Activated CD4-positive, alpha-beta memory T cell treated with anti-CD3 and anti-CD28 coated beads for 36 hours (primary cell): ENCODE results near the gene ETS2. TPM values are rescaled to one million over a fixed set of nuclear protein-coding genes. Genes with fewer than 3 reads are reported as not detected.

Experiments
- CTCF ChIA-PET: fragments of 350-600 bp; sonication (Branson Sonifier 250); formaldehyde crosslinking; loops from one replicate; lab custom pipeline; 2021; ENCODE audit warnings: antibody characterized with exemption, inconsistent platforms; lab: Charles Lee
- POLR2A ChIA-PET: fragments of 350-600 bp; sonication (Branson Sonifier 250); formaldehyde crosslinking; loops from one replicate; lab custom pipeline; 2021; ENCODE audit warnings: antibody characterized with exemption; lab: Charles Lee
- DNase-seq: peaks from one replicate; pipeline ENCODE4 v3.0.0-alpha.2; 2020
- H3K27ac Mint-ChIP-seq: one replicate; pipeline ENCODE4 v1.8.0; 2021; ENCODE audit warnings: mixed read lengths
- H3K27me3 Mint-ChIP-seq: one replicate; pipeline ENCODE4 v1.8.0; 2021; ENCODE audit warnings: mixed read lengths
- H3K36me3 Mint-ChIP-seq: one replicate; pipeline ENCODE4 v1.8.0; 2021; ENCODE audit warnings: mixed read lengths
- H3K4me1 Mint-ChIP-seq: one replicate; pipeline ENCODE4 v1.8.0; 2021; ENCODE audit warnings: low read depth, mixed read lengths
- H3K4me3 Mint-ChIP-seq: one replicate; pipeline ENCODE4 v1.8.0; 2021; ENCODE audit warnings: mild to moderate bottlenecking, mixed read lengths
- H3K9me3 Mint-ChIP-seq: one replicate; pipeline ENCODE4 v1.8.0; 2021; ENCODE audit warnings: mixed read lengths
- intact Hi-C: fragments of 100-400 bp; cut with micrococcal nuclease; formaldehyde crosslinking; loops from one replicate; pipeline ENCODE4 v1.15.1; 2023
- total RNA-seq, 2 experiments: library from RNA; stranded (reverse); gene quantifications; one replicate each; pipeline ENCODE4 v1.2.3, GENCODE V29; 2021

Gene ETS2
- total RNA-seq, 2 experiments from 2014 or later, result 22.1 to 25.0 TPM

GRCh38 chr21:38769191-38769780 lies 36.4 kb upstream of the ETS2 start:
- H3K36me3 Mint-ChIP-seq, result peaks cover 10% of the 10 kb centered on the region
- CTCF ChIA-PET, result interaction anchor here (0.6 to 4.2 kb wide), 4 partner anchors 14 to 217 kb away, joined by 3 to 22 read pairs (median 6); partner anchors contain the start of gene ETS2
- peaks cover 64% of the 10 kb centered on the region for H3K4me1 Mint-ChIP-seq
- H3K27me3 Mint-ChIP-seq, result peaks cover 9% of the 10 kb centered on the region
- intact Hi-C loops, result loop anchor here (2.0 to 10.0 kb wide), 5 partner anchors 122 to 1402 kb away; partner anchors contain the start of gene DYRK1A
- peaks cover 11% of the 10 kb centered on the region for H3K9me3 Mint-ChIP-seq
- H3K4me3 Mint-ChIP-seq, result peak overlapping the region; percentile 69
- POLR2A ChIA-PET, result interaction anchor here (1.2 to 4.5 kb wide), 7 partner anchors 9 to 414 kb away, joined by 3 to 31 read pairs (median 5); partner anchors contain the start of genes ETS2 and PSMG1
- peak overlapping the region; percentile 90 for H3K27ac Mint-ChIP-seq
- DNase-seq, result peak; percentile 64

GRCh38 chr21:38770660-38771059 lies 35.1 kb upstream of the ETS2 start:
- CTCF ChIA-PET, result interaction anchor here (0.6 to 4.2 kb wide), 3 partner anchors 33 to 295 kb away, joined by 3 to 22 read pairs (median 6); partner anchors contain the start of gene ETS2
- Mint-ChIP-seq H3K4me3 (no peak overlapping the region), H3K4me1 (peaks cover 63% of the 10 kb centered on the region), H3K27ac (no peak overlapping the region), H3K36me3 (peaks cover 8% of the 10 kb centered on the region), H3K27me3 (peaks cover 3% of the 10 kb centered on the region), H3K9me3 (peaks cover 8% of the 10 kb centered on the region)
- intact Hi-C loops, result no loop called here
- POLR2A ChIA-PET, result interaction anchor here (1.6 to 4.5 kb wide), 2 partner anchors 35 to 413 kb away, joined by 5 to 31 read pairs; partner anchors contain the start of genes ETS2 and PSMG1
- no peak for DNase-seq

- no peaks in the 10 kb centered on the region for H3K9me3 Mint-ChIP-seq
- peaks cover 8% of the 10 kb centered on the region for H3K27me3 Mint-ChIP-seq
- POLR2A ChIA-PET, result interaction anchor here (4.5 kb wide), 1 partner anchor 34 kb away, joined by 31 read pairs; the partner anchor contains the start of gene ETS2
- no peak overlapping the region for H3K4me3 Mint-ChIP-seq
- H3K27ac Mint-ChIP-seq, result no peak overlapping the region
- intact Hi-C loops, result no loop called here
- CTCF ChIA-PET, result interaction anchor here (1.9 kb wide), 1 partner anchor 36 kb away, joined by 6 read pairs; no protein-coding TSS in a partner anchor
- no peaks in the 10 kb centered on the region for H3K36me3 Mint-ChIP-seq
- DNase-seq, result no peak
- peaks cover 65% of the 10 kb centered on the region for H3K4me1 Mint-ChIP-seq
These were observed 34.2 kb upstream of the ETS2 start for GRCh38 chr21:38771536-38771935.

GRCh38 chr21:38772646-38773045 lies 33.1 kb upstream of the ETS2 start:
- DNase-seq, result no peak
- Mint-ChIP-seq H3K27ac (no peak overlapping the region), H3K4me1 (peaks cover 68% of the 10 kb centered on the region), H3K4me3 (no peak overlapping the region), H3K36me3 (no peaks in the 10 kb centered on the region), H3K9me3 (no peaks in the 10 kb centered on the region), H3K27me3 (peaks cover 8% of the 10 kb centered on the region)
- CTCF ChIA-PET, result no interaction called here
- intact Hi-C loops, result no loop called here
- POLR2A ChIA-PET, result no interaction called here

GRCh38 chr21:38773099-38774061 lies 32.3 kb upstream of the ETS2 start:
- intact Hi-C loops, result no loop called here
- peak; percentile 61 for DNase-seq
- Mint-ChIP-seq H3K4me1 (peaks cover 68% of the 10 kb centered on the region), H3K27me3 (peaks cover 9% of the 10 kb centered on the region), H3K36me3 (peaks cover 2% of the 10 kb centered on the region), H3K9me3 (peaks cover 3% of the 10 kb centered on the region), H3K4me3 (no peak overlapping the region), H3K27ac (peak overlapping the region; percentile 52)
- CTCF ChIA-PET, result no interaction called here
- POLR2A ChIA-PET, result no interaction called here

GRCh38 chr21:38774152-38774551 lies 31.6 kb upstream of the ETS2 start:
- H3K27me3 Mint-ChIP-seq, result peaks cover 10% of the 10 kb centered on the region
- DNase-seq, result no peak
- ChIA-PET POLR2A (no interaction called here), CTCF (no interaction called here)
- H3K36me3 Mint-ChIP-seq, result peaks cover 8% of the 10 kb centered on the region
- no peak overlapping the region for H3K4me3 Mint-ChIP-seq
- H3K4me1 Mint-ChIP-seq, result peaks cover 62% of the 10 kb centered on the region
- no peak overlapping the region for H3K27ac Mint-ChIP-seq
- H3K9me3 Mint-ChIP-seq, result peaks cover 10% of the 10 kb centered on the region
- intact Hi-C loops, result no loop called here

GRCh38 chr21:38774586-38775285 lies 31.0 kb upstream of the ETS2 start:
- Mint-ChIP-seq H3K4me3 (no peak overlapping the region), H3K27me3 (peaks cover 10% of the 10 kb centered on the region), H3K27ac (no peak overlapping the region), H3K4me1 (peaks cover 58% of the 10 kb centered on the region), H3K9me3 (peaks cover 10% of the 10 kb centered on the region), H3K36me3 (peaks cover 8% of the 10 kb centered on the region)
- POLR2A ChIA-PET, result no interaction called here
- CTCF ChIA-PET, result no interaction called here
- intact Hi-C loops, result no loop called here
- no peak for DNase-seq

- ChIA-PET POLR2A (no interaction called here), CTCF (no interaction called here)
- Mint-ChIP-seq H3K9me3 (peaks cover 10% of the 10 kb centered on the region), H3K4me1 (peaks cover 63% of the 10 kb centered on the region), H3K4me3 (no peak overlapping the region), H3K27me3 (peaks cover 10% of the 10 kb centered on the region), H3K27ac (no peak overlapping the region), H3K36me3 (peaks cover 8% of the 10 kb centered on the region)
- intact Hi-C loops, result no loop called here
- DNase-seq, result no peak
These were observed 30.0 kb upstream of the ETS2 start for GRCh38 chr21:38775733-38776132.

GRCh38 chr21:38777015-38777414 lies 28.7 kb upstream of the ETS2 start:
- DNase-seq, result peak; percentile 43

GRCh38 chr21:38777531-38777930 lies 28.2 kb upstream of the ETS2 start:
- CTCF ChIA-PET, result interaction anchor here (0.7 kb wide), 1 partner anchor 45 kb away, joined by 3 read pairs; no protein-coding TSS in a partner anchor
- POLR2A ChIA-PET, result no interaction called here
- Mint-ChIP-seq H3K9me3 (peaks cover 22% of the 10 kb centered on the region), H3K27me3 (peaks cover 10% of the 10 kb centered on the region), H3K4me3 (no peak overlapping the region), H3K27ac (no peak overlapping the region), H3K4me1 (peaks cover 63% of the 10 kb centered on the region), H3K36me3 (peaks cover 18% of the 10 kb centered on the region)
- DNase-seq, result peak; percentile 39
- intact Hi-C loops, result loop anchor here (1.0 kb wide), 1 partner anchor 10 kb away; no protein-coding TSS in a partner anchor

More at GRCh38 chr21:38777015-38777414, 28.7 kb upstream of the ETS2 start:
- intact Hi-C loops, result loop anchor here (1.0 kb wide), 1 partner anchor 10 kb away; no protein-coding TSS in a partner anchor
- ChIA-PET POLR2A (no interaction called here), CTCF (interaction anchor here (0.7 kb wide), 1 partner anchor 44 kb away, joined by 3 read pairs; no protein-coding TSS in a partner anchor)
- no peak overlapping the region for H3K27ac Mint-ChIP-seq
- no peak overlapping the region for H3K4me3 Mint-ChIP-seq
- peaks cover 10% of the 10 kb centered on the region for H3K27me3 Mint-ChIP-seq
- peaks cover 65% of the 10 kb centered on the region for H3K4me1 Mint-ChIP-seq
- peaks cover 17% of the 10 kb centered on the region for H3K36me3 Mint-ChIP-seq
- peaks cover 16% of the 10 kb centered on the region for H3K9me3 Mint-ChIP-seq

GRCh38 chr21:38780879-38781278 lies 24.9 kb upstream of the ETS2 start:
- Mint-ChIP-seq H3K27ac (peak overlapping the region; percentile 35), H3K27me3 (peaks cover 7% of the 10 kb centered on the region), H3K36me3 (peaks cover 25% of the 10 kb centered on the region), H3K4me1 (peaks cover 44% of the 10 kb centered on the region), H3K9me3 (peaks cover 29% of the 10 kb centered on the region), H3K4me3 (no peak overlapping the region)
- CTCF ChIA-PET, result no interaction called here
- intact Hi-C loops, result loop anchor here (1.0 kb wide), 2 partner anchors 14 to 23 kb away; no protein-coding TSS in a partner anchor
- DNase-seq, result no peak
- POLR2A ChIA-PET, result interaction anchor here (1.1 kb wide), 1 partner anchor 12 kb away, joined by 3 read pairs; no protein-coding TSS in a partner anchor
